Embryonic facial prominence (tissue), 1 donor: Measurements from ENCODE around the gene COL26A1.
"Not testable (repeated sequence)": the region's sequence is repeated elsewhere in the genome, so short reads cannot be mapped to it uniquely, and the experiment has no call there.

Experiments used
- DNase-seq: peaks from one replicate; pipeline ENCODE4 v3.0.0-alpha.2; 2016; ENCODE audit errors: extremely low spot score

The COL26A1 gene

GRCh38 chr7:101402081-101402779, 39.6 kb downstream of the COL26A1 start:
- DNase-seq = no peak

- DNase-seq = no peak
Measured at GRCh38 chr7:101402835-101403234, 40.2 kb downstream of the COL26A1 start.

GRCh38 chr7:101405474-101406067, 42.9 kb downstream of the COL26A1 start:
- DNase-seq = no peak

- no peak for DNase-seq
Measured at GRCh38 chr7:101410743-101411507, 48.2 kb downstream of the COL26A1 start.

- no peak for DNase-seq
Measured at GRCh38 chr7:101411508-101411874, 48.8 kb downstream of the COL26A1 start.

GRCh38 chr7:101412976-101413375, 50.3 kb downstream of the COL26A1 start:
- DNase-seq = no peak

GRCh38 chr7:101418694-101419093, 56.0 kb downstream of the COL26A1 start:
- no peak for DNase-seq

GRCh38 chr7:101419831-101420230, 57.2 kb downstream of the COL26A1 start:
- DNase-seq = no peak

GRCh38 chr7:101420436-101420835, 57.8 kb downstream of the COL26A1 start:
- DNase-seq = no peak

- no peak for DNase-seq
Measured at GRCh38 chr7:101422356-101423195, 59.9 kb downstream of the COL26A1 start.

- no peak for DNase-seq
Measured at GRCh38 chr7:101426303-101427011, 63.8 kb downstream of the COL26A1 start.

- DNase-seq = no peak
Measured at GRCh38 chr7:101428093-101428866, 65.6 kb downstream of the COL26A1 start.

GRCh38 chr7:101432316-101432715, 69.6 kb downstream of the COL26A1 start:
- no peak for DNase-seq

GRCh38 chr7:101433688-101434087, 71.0 kb downstream of the COL26A1 start:
- DNase-seq = no peak

- not testable (repeated sequence) for DNase-seq
Measured at GRCh38 chr7:101434155-101434554, 71.5 kb downstream of the COL26A1 start.

GRCh38 chr7:101435461-101436220, 73.0 kb downstream of the COL26A1 start:
- DNase-seq = no peak

GRCh38 chr7:101436221-101436735, 73.6 kb downstream of the COL26A1 start:
- DNase-seq = no peak

- DNase-seq = no peak
Measured at GRCh38 chr7:101436857-101437576, 74.3 kb downstream of the COL26A1 start.

GRCh38 chr7:101441890-101442289, 79.2 kb downstream of the COL26A1 start:
- no peak for DNase-seq
